HG02970 (cell line): ENCODE results near the gene FAM20C.

Source experiments
- ATAC-seq: cut with Tn5 transposase; IDR thresholded peaks from one replicate; pipeline ENCODE4 v1.9.1; 2021; ENCODE audit warnings: mild to moderate bottlenecking, moderate library complexity, moderate number of reproducible peaks; ENCODE audit not compliant: unreplicated experiment, low FRiP score

FAM20C gene

DNA sequence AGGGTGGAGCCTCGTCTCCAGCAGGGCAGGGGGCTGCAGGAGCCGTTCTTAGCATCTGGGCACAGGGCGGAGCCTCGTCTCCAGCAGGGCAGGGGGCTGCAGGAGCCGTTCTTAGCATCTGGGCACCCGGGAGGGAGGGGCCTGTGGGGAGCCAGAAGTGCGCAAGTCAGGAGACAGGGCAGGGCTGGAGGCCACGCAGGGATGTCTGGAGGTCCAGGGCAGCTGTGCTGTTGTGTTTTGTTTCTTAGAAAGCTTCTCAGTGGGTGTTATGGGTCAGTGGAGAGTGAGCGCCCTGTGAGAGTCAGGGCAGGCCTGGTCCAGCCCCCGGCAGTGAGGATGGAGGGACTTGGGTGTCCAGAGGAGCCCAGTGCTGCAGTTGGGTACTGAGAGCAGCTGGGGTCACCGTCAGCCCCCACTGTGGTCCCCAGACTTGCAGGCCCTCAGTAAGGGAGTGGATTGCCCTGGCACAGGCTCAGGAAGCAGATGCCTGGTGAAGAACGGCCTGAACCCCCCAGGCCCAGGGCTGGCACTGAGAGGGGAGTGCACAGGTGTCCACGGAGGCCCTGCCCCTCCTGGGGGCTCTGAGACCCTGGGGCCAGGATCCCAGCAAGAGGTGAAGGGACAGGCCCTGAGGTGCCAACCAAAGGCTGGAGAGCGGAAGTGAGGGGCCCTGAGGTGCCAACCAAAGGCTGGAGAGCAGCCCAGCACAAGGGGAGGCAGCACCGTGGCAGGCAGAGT is 29.8 kb downstream of the FAM20C start:
- ATAC-seq: no peak

DNA sequence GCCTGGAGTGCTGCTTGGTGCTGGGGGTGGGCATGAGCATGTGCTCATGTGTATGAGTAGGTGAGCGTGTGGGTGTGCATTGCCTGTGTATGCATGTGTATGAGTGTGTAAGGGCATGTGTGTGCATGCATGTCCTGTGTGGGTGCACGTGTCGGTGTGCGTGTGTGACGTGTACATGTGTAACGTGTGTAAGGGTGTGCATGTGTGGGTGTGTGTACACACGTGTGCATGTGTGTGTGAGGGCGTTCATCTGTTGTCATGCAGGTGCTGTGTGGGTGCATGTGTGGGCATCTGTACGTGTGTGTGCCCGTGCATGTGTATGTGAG is 30.3 kb downstream of the FAM20C start:
- ATAC-seq: no peak

DNA sequence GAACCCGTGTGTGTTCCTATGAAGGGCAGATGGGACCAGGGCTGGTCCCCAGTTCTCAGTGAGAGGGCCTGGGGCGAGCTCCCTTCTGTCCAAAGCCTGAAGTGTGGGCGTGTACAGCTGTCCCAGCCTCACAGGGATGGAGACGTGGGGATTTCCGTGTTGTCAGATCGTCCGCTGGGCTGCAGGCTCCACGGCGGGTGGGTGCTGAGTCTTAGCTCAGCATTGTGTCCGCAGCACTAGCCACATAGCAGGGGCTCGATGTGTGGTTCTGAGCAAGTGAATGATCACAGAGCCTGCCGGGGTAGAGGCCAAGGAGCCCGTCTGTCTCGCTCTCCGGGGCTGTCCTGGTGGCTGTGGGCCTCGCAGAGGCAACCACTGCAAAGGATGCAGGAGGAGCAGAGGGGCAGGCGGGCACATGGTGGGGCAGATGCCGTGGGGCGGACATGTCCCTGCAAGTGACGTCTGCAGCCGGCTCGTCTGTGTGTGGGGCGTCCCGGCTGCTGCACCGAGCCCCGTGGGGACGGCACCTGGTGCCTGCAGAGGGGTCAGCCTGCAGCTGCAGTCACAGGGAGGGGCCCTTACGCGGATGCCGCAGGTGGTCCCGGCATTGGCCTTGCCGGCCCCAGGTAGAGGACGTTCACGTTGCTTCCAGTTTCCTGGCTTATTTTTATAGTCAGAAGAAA is 30.9 kb downstream of the FAM20C start:
- no peak for ATAC-seq

DNA sequence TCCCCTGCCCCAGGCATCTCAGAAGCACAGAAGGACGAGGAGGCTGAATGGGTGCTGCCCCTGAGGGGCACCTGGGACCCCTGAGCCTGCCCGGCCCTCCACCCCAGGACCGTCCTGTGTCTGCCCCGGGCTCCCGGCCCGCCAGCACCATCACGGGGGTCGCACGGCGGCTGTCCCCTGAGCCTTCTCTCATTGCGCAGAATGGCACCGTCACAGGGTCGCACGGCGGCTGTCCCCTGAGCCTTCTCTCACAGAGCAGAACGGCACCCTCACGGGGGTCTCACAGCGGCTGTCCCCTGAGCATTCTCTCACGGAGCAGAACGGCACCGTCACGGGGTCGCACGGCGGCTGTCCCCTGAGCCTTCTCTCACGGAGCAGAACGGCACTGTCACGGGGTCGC is 31.5 kb downstream of the FAM20C start:
- ATAC-seq: no peak

DNA sequence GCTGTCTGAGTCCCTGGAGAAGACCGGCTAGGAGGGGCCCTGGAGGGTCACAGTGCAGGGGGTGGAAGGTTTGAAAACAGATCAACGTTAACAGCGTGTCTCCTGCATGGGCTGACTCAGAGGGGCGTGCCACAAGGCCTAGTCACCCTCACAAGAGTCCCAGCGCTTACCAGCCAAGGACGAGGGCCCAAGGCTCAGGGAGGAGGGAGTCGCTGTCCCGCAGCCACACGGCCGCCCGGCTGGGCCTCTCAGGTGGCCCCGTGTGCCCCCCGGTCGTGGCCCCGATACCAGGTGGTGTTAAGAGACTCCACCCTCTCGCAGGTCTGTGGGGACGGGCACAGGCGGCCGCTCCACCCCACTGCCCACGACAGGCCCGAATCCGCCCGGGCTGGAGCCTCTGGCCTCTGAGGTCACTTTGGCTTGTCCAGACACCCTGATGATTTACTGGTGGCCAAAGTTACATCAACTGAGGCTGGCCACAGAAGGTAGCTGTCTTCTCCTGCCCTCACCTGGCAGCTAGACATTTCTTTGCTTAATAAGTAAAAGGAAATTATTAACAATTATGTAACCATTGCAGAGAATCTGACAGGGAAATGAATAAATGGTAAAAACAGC is 34.0 kb downstream of the FAM20C start:
- ATAC-seq: no peak

DNA sequence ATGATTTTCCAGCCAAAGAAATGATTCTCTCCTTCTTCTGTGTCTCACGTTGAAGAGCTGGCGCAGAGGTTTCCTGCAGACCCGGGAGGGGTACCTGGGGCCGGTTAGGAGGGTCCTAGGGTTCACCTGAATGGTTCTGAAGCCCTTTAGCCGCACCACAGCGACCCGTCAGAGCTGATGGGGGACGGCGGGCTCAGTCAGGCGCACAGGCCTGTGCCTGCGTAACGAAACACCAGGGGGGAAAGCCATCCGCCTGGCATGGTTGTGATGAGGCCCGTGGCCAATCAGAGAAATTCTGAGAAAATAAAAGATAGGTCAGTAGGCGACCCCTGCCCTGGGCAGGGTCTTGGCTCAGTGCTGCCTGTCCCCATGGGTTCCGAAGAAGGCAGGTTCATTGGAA is 35.6 kb downstream of the FAM20C start:
- no peak for ATAC-seq

DNA sequence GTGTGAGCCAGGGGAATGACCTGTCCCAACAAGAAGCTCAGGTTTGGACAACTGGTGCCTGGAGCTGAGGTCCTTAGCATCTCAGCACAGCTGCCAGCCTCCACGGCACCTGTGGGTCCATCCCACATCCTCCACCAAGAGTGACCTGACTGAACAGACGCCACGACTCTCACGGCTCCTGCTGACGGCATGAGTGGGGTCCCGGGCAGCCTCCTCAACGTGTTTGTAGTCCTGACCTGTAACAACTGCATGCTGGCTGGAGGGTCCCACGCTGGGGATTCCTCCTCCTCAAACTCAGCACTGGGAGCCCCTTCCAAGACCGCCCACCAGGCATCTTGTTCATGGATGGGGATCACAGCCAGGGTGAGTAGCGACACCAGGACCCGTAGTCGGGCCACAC is 36.2 kb downstream of the FAM20C start:
- ATAC-seq: no peak

DNA sequence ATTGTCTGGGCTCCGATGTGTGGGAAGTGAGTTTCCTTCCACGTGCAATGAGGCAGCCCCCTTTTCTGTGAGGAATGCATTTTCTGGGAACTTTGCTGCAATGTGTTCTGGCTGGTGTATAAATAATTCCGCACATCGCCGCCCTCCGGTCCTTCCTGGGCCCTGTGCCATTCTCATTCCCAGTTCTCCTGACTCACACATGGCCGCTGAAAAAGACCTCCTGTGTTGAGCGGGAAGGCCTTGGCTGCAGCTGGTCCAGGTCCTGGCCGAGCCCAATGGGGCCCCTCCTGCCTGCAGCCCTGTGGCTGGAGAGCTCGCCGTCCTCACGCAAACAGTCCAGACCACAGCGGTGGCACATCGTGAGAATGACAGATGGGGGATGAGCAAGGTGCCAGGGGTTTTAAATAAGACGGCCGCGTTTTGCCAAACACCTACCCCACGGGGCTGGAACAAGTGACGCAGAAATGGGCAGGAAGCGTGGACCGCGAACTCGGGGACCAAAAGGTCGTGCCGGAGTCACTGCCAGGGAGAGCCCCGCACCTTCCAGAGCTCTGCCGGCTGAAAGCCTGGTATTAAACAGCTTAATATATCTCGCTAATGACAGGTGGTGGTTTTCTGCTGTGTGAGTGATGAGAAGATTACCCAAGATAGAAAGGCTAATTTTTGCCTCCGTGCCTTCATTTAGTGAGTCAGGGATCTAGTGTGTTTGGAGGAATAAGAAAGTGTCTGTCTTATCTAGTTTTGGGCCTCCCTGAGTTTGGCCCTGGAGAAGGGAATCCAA is 37.0 kb downstream of the FAM20C start:
- ATAC-seq: no peak

DNA sequence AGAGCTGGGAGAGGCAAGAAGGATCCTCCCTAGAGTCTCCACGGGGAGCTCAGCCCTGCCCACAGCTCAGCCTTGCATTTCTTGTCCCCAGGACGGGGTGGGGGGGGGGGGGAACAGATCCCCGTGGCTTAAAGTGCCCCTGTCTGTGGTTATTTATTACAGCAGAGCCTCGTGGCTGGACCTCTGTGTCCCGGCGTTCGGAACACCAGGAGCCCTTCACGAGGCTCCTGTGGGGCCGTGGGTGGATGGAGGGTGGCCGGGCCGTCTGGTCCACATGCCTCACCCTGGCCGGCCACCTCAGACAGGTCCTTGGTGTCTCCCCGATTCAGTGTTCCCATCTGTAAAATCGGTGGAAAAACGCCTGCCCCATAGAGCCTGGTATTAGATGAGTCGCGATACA is 37.9 kb downstream of the FAM20C start:
- ATAC-seq: no peak

DNA sequence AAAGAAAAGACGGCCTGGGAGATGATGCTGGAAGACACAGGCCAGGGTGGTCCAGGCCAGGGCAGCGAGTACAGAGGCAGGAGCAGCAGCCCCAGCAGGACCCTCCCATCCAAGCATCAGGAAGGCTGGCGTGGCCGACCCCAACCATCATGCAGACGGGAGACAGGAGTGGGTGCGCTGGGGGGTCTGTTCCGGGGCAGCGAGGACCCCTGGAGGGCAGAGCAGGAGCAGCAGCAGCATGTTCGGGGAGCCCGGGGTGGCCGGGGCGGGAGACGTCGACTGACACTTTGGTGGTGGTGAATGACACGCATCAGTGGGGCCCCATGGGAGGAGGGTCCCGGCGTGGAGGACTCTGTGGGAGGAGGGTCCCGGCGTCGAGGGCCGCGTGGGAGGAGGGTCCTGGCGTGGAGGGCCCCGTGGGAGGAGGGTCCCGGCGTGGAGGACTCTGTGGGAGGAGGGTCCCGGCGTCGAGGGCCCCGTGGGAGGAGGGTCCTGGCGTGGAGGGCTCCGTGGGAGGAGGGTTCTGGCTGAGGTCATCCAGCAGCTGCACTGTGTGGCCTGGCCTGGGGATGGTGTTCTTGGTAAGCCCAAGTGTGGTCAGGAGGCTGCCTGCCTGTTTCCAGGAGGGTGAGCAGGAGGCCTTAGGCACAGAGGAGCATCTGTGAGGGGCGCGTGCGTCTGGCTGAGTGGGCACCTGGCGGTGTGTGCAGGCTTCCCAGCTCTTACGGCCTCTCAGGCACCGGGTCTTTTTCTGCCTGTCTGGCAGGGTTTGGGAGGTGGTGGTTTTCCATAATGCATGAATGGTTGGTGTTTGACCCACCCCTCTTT is 38.9 kb downstream of the FAM20C start:
- ATAC-seq: no peak

DNA sequence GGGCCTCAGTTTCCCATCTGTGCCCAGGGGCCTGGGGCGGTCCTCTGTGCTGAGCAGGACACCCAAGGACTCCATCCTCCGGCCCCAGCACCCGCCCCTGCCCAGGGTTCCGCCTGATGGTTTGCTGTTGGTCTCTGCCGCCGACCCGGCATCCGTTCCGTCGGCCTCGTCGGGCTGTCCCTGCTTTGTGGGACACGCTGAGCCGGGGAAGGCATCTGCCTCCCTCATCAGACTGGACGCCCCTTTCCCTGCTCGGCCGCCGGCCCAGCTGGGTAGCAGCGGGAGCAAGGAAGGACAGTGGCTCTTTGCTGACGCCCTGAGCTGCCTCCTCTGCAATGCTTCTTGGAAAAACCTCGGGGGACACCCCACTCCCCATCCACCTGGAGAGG is 39.5 kb downstream of the FAM20C start:
- no peak for ATAC-seq

DNA sequence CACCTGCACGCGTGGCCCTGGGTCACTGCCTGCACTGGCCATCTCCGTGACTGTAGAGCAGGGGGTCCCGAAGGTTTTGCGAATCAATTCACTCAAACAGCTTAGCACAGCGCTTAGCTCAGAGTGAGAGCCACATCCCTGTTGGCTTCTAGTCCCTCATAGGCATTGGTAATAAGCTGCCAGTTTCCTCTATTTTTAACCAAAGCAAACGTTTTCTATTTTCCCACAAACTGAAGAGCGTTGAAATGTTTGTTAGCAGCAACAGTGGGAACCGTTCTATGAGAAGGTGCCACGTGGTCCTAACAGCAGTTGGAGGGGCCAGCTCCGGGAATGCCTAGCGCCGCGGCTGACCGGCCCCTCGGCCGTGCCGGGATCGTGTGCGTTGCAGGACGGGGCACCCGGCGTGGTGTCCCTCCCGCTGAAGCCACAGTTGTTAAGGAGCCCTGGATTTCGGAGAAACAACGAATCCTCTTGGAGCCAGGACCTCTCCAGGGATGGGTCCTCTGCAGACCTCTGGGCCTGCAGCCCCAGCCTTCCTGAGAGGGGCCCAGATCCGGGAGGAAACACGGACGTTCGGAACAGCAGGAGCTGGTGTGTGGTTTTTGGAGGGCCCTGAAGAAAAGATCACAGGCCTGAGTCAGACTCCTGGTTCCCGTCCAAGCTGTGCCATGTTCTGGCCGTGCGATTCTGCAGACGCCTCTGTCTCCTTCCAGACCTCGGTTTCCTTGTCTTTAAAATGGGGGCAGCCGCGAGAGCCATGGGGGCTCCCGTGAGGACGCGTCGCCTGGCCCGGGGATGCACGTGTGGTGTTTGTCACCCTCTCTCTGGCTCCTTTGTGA is 40.3 kb downstream of the FAM20C start:
- no peak for ATAC-seq

DNA sequence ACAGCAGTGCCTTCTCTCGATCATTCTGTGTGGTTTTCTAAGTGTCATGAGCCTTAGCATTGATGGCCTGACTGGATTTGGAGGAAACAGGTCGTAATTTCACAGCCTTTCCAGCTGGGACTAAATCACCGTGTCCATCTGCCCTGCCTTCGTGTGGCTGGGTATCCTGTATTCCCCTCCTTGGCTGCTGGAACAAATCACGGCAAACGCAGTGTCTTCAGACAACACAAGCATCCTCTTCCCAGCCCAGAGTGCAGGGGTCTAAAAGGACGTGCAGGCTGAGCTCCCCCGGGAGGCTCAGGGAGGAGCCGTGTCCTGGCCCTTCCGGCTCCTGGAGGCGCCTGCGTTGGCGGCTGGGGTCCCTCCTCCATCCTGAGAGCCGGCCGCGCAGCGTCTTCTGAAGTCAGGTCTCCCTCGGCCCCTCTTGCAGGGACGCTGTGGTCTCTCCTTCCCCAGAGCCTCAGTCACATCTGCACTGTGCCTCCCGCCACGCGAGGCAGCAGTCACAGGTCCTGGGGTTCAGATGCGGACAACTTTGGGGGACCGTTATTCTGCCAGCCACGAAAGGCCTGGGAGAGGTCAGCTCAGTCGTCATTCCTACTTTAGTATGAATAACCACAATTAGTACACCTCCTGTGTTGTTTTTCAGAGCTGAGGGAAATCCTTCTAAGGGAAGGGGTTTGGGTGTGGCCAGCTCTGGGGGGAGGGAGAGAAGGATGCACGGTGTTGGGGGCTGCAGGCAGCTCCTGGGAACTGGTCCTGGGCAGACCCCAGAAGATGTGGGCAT is 41.1 kb downstream of the FAM20C start:
- no peak for ATAC-seq

DNA sequence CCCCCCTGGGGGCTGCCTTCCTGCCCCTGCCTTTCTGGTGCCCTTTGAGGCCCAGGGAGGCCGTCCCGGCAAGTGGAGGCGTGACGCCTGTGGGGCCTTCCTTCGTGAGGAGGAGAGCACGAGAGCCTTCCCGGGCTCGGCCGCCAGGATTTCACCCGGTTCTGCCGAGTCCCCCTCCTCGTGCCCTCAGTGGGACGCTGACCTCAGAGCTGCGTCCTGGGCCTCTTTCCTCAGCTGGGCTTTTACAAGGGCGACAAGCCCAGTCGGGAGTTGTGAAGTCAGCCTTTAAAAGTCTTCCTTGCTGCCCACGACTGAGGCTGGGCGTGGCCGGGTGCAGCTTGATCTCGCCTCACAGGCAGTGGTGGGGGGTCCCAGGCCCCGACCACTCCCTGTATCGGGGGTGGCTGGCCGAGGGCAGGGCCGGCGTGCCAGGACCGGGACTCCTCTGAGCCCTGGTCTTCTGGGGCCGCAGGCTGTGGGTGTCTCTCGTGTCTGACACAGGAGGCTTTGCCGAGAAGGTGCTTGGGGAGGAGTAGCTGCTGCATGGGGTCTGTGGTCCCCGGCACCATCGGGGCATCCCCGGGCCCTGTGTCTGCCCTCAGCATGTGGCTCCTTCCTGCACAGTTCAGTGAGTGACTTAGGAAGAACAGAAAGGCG is 41.8 kb downstream of the FAM20C start:
- no peak for ATAC-seq

DNA sequence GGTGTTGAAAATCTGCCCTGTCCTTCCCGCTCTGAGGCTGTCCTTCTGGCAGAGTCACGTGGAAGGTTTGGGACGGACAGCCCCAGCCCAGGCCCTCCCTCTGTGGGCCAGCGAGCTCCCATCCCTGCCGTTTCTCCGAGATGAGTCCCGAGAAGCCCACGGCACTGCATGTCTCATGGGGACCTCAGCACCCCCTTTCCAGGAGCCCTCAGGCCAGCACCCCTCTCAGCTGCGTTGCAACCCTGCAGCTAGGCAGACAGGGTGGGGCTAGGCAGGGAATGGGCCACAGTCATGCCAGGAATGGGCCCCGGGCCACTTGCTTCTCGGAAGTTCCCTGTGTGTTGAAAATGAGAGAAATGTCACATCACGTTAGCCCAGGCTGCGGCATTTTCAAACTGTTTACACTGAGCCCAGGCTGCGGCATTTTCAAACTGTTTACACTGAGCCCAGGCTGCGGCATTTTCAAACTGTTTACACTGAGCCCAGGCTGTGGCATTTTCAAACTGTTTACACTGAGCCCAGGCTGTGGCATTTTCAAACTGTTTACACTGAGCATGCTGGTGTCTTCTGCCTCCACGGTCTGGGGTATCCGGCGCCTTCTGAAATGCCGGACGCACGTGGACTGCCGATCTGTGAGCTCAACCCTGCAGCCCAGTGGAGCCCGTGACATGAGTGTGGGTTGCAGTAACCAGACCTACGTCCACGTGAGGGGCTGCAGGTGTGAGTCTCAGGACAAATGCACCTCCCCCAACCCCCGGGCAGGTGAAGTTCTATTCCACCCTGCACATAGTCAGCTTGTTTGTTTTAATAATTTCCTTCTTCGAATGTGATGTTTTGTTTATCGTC is 42.6 kb downstream of the FAM20C start:
- ATAC-seq: no peak

DNA sequence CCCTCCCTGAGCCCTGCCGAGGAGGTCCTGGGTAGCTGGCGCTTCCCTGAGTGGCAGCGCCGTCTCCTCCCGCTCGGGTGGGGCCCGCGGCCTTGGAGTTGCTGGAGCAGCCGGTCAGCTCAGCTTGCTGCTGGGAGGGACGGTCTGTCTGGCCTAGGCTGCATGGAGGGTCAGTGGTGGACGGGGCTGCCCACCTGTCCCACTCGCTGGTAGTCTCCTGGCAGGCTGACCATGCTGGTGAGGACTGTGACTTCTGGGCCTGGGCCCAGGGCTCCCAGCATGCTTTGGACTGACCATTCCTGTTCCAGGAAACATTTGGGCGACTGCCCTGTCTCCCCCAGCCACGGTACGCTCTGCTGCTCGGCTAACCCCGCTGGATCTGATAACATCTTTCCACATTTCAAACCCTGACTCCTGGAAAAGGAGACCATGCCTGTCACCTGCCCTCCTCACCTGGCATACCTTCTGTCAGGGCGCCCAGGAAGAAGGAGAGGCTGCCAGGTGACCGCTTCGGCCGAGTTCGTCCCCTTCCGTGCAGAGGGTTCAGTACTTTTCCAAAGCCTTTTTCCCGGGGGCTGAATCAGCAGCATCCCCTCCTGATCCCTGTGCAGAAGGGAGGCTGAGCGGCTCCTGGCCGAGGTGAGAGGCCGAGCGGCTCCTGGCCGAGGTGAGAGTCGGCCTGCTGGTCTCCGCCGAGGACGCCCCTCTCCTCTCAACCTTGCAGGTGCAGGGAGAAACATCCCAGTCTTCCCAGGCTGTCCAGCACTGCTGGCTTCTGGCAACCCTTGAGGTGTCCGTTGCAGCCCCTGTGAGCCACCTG is 43.4 kb downstream of the FAM20C start:
- no peak for ATAC-seq

DNA sequence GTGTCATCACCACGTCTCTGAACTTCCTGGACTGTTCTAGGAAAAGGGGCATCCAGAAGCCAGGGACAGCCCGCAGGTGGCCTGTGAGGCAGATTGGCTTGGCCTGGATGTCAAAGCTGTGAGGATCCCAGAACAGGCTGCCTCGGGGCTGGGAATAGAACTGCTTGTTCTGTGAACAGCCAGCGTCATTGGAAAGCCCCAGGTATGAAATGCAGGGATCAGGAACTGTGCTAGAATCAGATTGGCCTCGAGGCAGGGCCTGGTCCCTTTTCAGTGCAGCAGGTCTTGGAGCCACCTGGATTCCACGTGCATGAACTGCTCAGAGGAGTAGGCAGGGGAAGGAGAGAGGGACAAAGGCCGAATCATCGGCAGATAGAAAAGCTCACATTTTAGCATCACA is 44.6 kb downstream of the FAM20C start:
- ATAC-seq: no peak
